ENCODE results near the gene CATSPER4.

The CATSPER4 gene

DNA sequence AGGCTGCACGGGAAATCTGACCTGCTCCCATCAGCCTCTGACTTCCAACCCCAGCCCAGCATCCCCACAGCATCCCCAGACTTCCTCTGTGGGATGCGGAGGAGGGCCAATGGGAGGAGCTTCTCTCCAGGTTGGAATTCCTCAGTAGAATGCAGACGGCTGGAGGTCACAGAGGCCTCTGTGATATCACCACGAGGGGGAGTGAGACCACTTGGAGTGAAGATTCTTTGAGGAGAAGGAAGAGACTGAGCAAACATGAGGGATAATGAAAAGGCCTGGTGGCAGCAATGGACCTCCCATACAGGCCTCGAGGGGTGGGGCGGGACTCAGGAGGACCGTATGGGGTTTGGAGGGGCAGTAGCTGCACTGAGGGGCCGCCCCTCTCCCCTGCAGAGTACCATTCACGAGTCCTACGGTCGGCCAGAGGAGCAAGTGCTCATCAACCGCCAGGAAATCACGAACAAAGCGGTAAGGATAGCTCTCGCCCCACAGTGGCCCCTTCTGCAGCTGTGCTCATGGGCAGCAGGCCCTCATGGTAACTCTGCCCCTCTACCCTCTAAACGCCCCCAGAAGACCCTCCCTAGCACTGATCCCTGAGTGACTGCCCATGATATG, at the start of gene CATSPER4:
TSS of gene CATSPER4 (plus strand) at position 230 of the 615 bp plus-strand sequence. CDS start at position 256, 26 bp downstream.
- no peak for DNase-seq

DNA sequence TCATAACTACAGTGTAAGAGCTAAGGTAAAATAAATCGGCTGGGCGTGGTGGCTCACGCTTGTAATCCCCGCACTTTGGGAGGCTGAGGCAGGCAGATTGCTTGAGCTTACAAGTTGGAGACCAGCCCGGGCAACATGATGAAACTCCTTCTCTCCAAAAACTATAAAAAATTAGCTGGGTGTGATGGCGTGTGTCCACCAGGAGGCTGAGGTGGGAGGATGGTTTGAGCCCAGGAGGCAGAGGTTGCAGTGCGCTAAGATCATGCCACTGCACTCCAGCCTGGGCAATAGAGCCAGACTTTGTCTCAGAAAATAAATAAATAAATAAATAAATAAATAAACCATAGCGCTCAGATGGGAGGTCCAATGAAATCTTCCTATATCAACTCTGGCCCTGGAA, 48.2 kb upstream of the CATSPER4 start:
- no peak for DNase-seq

- peak; percentile 89 for DNase-seq
Observed at GRCh38 chr1:26145041-26145959, 45.1 kb upstream of the CATSPER4 start.

- no peak for DNase-seq
Observed at GRCh38 chr1:26145960-26146294, 44.5 kb upstream of the CATSPER4 start.

- DNase-seq = no peak
Observed at GRCh38 chr1:26148887-26149286, 41.5 kb upstream of the CATSPER4 start.

GRCh38 chr1:26153966-26154532, 36.4 kb upstream of the CATSPER4 start:
- peak; percentile 45 for DNase-seq

DNA sequence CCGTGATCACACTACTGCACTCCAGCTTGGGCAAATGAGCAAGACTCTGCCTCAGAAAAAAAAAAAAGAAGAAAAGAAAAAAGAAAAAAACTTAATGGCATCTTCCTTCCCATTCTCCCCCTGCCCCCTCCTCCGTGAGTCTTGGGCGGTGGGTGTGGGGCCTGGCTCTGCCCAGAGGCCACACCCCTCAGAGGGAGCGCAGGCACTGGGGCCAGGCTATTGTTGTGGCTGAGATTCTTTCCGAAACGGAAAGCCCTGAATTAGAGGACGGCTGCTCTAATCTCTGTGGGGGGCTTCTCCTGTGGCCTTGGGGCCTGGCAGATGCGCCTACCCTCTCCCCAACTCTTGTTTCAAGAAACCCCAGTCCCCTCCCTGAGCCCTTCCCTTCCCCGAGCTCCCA, 35.7 kb upstream of the CATSPER4 start:
- DNase-seq = no peak

GRCh38 chr1:26155370-26156284, 34.8 kb upstream of the CATSPER4 start:
- peak; percentile 24 for DNase-seq

DNA sequence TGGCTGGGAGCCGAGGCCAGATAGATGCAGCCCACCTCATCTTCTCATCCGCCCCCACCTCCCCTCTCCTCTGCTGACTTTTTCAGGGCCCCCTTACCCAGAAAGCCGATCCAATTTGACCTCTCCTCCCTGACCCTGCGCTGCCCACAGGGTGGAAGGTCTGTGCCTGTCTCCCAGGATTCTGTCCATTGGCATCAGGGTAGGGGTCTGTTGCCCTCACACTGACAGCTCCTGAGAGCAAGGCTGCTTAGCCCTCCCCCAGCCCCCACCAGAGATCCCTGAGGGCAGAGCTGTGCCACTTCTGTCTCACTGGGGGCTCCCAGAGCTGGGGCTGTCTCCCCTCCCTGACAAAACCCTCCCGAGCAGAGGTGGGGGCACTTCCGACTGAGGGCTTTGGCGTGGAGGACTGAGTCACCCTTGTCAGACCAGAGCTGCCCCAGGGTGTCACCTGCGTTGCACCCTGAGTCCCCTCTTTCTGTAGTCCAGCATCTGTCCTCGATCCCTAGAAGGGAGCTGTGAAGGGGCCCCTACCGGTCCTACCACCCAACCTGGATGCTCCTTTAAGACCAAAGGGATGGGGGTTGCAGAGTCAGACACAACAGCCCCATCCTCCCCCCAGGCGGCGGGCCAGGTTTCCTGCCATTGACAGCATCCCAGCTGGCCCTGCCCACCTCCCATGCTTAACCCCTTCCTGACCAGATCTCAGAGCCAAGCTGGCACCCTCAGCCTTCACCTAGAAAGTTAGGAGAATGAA, 33.9 kb upstream of the CATSPER4 start:
- DNase-seq = peak; percentile 63

GRCh38 chr1:26158271-26158907, 32.0 kb upstream of the CATSPER4 start:
- peak; percentile 58 for DNase-seq

- peak; percentile 41 for DNase-seq
Observed at GRCh38 chr1:26158908-26159742, 31.3 kb upstream of the CATSPER4 start, which contains the start of gene FAM110D. FAM110D (plus strand) TSS chr1:26159079; CDS start chr1:26161292, 2,213 bp downstream.

GRCh38 chr1:26159743-26160039, 30.7 kb upstream of the CATSPER4 start:
- no peak for DNase-seq

DNA sequence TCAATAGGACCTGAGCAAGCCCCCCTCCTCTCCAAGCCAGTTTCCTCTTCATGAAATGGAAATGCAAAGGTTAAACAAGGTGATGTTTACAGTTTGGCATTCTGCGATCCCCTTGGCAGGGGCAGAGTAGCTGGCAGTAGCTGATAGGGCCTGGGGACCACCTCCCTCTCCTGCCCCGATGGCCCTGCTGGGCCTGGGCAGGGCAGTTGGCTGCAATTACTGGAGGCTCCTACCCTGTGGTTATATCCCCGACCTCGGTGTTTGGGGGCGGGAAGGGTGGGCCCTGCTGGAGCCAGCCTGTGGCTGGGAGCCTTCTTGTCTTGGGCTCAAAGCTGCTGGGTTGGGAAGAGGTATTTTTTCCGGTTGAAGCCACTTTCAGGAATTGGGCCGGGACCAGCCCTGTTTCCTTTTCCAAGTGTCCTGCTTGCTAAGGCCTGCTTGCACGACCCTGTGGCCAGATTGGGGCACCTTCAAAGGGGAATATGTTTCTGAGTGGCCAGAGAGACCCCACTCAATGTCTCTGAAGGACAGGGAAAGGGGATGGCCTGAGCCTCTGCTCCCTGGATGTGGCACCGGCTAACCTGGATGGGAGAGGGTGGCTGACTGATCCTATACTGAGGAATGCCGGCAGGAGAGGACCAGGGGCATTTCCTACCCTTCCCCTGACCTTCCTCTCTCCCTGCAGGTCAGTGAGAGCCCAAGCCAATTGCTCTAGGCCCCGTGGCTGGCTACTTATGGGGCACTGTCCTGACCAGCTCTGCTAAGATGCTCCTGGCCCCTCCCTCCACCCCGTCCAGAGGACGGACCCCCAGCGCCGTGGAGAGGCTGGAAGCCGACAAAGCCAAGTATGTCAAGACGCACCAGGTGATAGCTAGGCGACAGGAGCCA, 29.6 kb upstream of the CATSPER4 start:
- no peak for DNase-seq

- peak; percentile 73 for DNase-seq
Observed at GRCh38 chr1:26161415-26162219, 28.8 kb upstream of the CATSPER4 start.

DNA sequence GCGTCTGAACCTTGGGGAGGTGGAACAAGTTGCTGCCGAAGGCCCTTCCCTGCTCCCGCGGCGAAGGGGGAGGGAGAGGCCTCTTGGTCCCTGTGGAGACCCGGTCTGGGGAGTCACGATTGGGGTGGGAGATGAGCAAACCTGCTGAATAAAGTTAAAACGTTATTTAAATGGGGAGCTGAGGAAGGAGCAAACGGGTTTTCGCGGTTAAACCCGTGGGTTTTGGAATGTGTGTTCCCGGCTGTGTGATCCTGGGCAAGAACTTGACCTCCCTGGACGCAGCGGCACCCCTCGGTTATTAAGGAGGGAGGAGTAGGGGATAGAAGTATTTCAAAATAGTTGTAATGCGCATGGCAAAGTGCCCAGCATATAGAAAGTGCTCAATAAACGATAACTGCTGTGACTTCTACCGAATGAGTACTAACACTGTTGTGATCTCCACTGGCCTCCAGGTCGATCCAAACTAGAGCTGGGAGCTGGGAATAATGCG, 28.1 kb upstream of the CATSPER4 start:
- no peak for DNase-seq

GRCh38 chr1:26163684-26164035, 26.7 kb upstream of the CATSPER4 start:
- no peak for DNase-seq

GRCh38 chr1:26164036-26164860, 26.2 kb upstream of the CATSPER4 start:
- DNase-seq = peak; percentile 82

All from activated effector memory CD4-positive, alpha-beta T cell treated with anti-CD3 and anti-CD28 coated beads, Interleukin-2, amount 50 U/mL, for 16 hours (primary cell).